Lower lobe of right lung (tissue), 2 donors: ENCODE measurements around the gene ARAP2. TPM values are rescaled to one million over a fixed set of nuclear protein-coding genes. Genes with fewer than 3 reads are reported as not detected.

Source experiments
- ATAC-seq, 2 donors: fragments of 200-7000 bp; cut with Tn5 transposase; one replicate each; pipeline ENCODE4 v1.9.1; 2020 to 2022; ENCODE audit warnings: mild to moderate bottlenecking in 2 of 2, moderate library complexity in 2 of 2
- DNase-seq: peaks from one replicate; pipeline ENCODE4 v3.0.0-alpha.2; 2020
- H3K27ac ChIP-seq: fragments of 200-600 bp; one replicate; pipeline ENCODE4 v1.8.0; 2022
- H3K27me3 ChIP-seq: fragments of 200-600 bp; one replicate; pipeline ENCODE4 v1.8.0; 2022; ENCODE audit warnings: low read depth
- H3K36me3 ChIP-seq: fragments of 200-600 bp; one replicate; pipeline ENCODE4 v1.8.0; 2022; ENCODE audit warnings: mild to moderate bottlenecking
- H3K4me1 ChIP-seq: fragments of 200-600 bp; one replicate; pipeline ENCODE4 v1.8.0; 2022
- H3K4me3 ChIP-seq: fragments of 200-600 bp; one replicate; pipeline ENCODE4 v1.8.0; 2022; ENCODE audit warnings: mild to moderate bottlenecking
- H3K9me3 ChIP-seq: fragments of 200-600 bp; one replicate; pipeline ENCODE4 v1.8.0; 2022
- intact Hi-C: fragments of 100-400 bp; cut with DNase I; formaldehyde crosslinking; loops from one replicate; pipeline ENCODE4 v1.11.0; 2022
- total RNA-seq: library from RNA; stranded (reverse); fragmentation: NEBNext Ultra II Directional; extraction: Animal tissue kit (Norgen Biotek cat#: 25700); gene quantifications from one replicate; pipeline ENCODE4 v1.2.1, GENCODE V29; 2021
- TF ChIP-seq, protein P1 (sequence below): fragments of 200-600 bp; IDR thresholded peaks from one replicate; pipeline ENCODE4 v1.8.0; 2022; ENCODE audit warnings: antibody characterized with exemption, mild to moderate bottlenecking
- donor health status: DM: no; HTN: yes; CAD: no; lungs with severe emphysema.

ARAP2 gene
- total RNA-seq, 1 donor from 2014 or later = 74.5 TPM

- TF ChIP-seq, protein P1, sequence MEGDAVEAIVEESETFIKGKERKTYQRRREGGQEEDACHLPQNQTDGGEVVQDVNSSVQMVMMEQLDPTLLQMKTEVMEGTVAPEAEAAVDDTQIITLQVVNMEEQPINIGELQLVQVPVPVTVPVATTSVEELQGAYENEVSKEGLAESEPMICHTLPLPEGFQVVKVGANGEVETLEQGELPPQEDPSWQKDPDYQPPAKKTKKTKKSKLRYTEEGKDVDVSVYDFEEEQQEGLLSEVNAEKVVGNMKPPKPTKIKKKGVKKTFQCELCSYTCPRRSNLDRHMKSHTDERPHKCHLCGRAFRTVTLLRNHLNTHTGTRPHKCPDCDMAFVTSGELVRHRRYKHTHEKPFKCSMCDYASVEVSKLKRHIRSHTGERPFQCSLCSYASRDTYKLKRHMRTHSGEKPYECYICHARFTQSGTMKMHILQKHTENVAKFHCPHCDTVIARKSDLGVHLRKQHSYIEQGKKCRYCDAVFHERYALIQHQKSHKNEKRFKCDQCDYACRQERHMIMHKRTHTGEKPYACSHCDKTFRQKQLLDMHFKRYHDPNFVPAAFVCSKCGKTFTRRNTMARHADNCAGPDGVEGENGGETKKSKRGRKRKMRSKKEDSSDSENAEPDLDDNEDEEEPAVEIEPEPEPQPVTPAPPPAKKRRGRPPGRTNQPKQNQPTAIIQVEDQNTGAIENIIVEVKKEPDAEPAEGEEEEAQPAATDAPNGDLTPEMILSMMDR = no peak
- H3K36me3 ChIP-seq = no peaks in the 10 kb centered on the region
- H3K4me1 ChIP-seq = peaks cover 3% of the 10 kb centered on the region
- no peaks in the 10 kb centered on the region for H3K9me3 ChIP-seq
- no peaks in the 10 kb centered on the region for H3K27me3 ChIP-seq
- DNase-seq = no peak
- H3K4me3 ChIP-seq = no peak overlapping the region
- intact Hi-C loops = no loop called here
- no peak overlapping the region for H3K27ac ChIP-seq
- no peak for ATAC-seq
Measured at GRCh38 chr4:36233567-36234266, 10.6 kb downstream of the ARAP2 start.

DNA sequence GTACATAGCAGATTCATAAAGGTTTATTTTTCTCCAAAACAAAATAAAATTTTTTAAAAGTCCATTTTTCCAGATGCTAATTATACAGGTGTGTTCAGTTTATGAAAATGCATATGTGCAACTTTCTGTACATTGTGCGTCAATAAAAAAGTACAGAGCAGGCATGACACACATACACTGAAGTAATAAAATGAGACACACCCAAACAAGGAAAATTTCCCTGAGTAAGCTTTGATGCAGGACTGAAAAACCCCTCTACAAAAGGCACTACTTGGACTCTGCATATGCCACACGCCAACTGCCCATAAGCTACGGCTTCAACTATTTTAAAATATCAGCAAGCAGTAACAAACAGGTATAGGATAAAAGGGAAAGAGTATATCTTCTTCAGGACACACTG, 13.8 kb downstream of the ARAP2 start:
- no peak overlapping the region for H3K27ac ChIP-seq
- intact Hi-C loops = no loop called here
- DNase-seq = no peak
- no peak for ATAC-seq
- no peaks in the 10 kb centered on the region for H3K27me3 ChIP-seq
- TF ChIP-seq, protein P1 = no peak
- H3K4me3 ChIP-seq = no peak overlapping the region
- peaks cover 12% of the 10 kb centered on the region for H3K4me1 ChIP-seq
- no peaks in the 10 kb centered on the region for H3K36me3 ChIP-seq
- no peaks in the 10 kb centered on the region for H3K9me3 ChIP-seq

- intact Hi-C loops = no loop called here
- H3K27ac ChIP-seq = no peak overlapping the region
- no peaks in the 10 kb centered on the region for H3K27me3 ChIP-seq
- H3K36me3 ChIP-seq = no peaks in the 10 kb centered on the region
- H3K4me3 ChIP-seq = no peak overlapping the region
- DNase-seq (no peak), ATAC-seq (no peak)
- H3K4me1 ChIP-seq = peaks cover 16% of the 10 kb centered on the region
- TF ChIP-seq, protein P1 = no peak
- H3K9me3 ChIP-seq = no peaks in the 10 kb centered on the region
Measured at GRCh38 chr4:36227913-36228312, 16.4 kb downstream of the ARAP2 start.

- intact Hi-C loops = no loop called here
- DNase-seq (no peak), ATAC-seq (peak in 1 of 2 donors; percentile 19)
- H3K4me1 ChIP-seq = peaks cover 16% of the 10 kb centered on the region
- H3K27me3 ChIP-seq = no peaks in the 10 kb centered on the region
- TF ChIP-seq, protein P1 = no peak
- H3K9me3 ChIP-seq = no peaks in the 10 kb centered on the region
- no peaks in the 10 kb centered on the region for H3K36me3 ChIP-seq
- no peak overlapping the region for H3K4me3 ChIP-seq
- no peak overlapping the region for H3K27ac ChIP-seq
Measured at GRCh38 chr4:36226430-36227227, 17.7 kb downstream of the ARAP2 start.

DNA sequence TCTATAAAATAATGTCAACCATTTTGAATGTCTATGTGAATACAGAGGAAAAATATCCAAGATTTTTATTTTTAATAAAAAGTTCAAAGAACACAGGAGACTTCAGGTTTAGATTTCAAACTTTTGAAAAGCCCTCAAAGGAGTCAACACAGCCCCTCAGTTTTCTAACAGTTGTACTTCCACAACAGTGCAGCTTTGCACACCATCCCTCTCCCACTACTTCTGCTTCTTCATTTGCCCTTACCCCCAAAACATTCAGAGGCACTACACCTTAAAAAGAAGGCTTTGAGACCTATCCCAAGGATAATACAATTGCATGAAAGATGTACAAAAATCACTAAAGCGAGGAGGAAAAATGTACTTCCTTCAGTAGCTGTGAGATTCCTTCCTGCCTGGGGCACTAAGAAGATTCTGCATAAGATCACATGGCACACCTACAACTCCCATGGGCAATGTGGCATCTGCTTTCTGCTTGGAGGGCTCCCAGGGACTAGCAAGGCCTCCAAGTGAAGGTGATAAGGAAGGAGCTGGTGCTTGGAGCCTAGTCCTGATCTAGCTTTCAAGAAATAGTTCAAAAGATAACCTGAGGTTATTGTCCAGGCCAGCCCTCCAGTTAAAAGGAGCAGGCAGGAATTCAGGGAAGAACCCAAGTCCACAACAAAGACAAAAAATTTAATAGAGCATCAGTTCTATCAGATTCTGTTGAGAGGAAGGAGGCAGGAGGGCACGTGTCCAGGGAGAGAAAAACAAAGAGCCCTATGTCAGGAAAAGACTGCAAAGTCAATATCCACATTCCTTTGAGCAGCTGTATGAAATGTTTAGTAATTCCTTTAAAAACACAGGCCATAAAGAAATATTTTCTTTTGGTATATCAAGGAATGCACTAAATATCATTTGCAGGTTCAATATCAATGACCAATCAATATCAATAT, 19.1 kb downstream of the ARAP2 start:
- no peaks in the 10 kb centered on the region for H3K27me3 ChIP-seq
- H3K9me3 ChIP-seq = no peaks in the 10 kb centered on the region
- peaks cover 16% of the 10 kb centered on the region for H3K4me1 ChIP-seq
- intact Hi-C loops = no loop called here
- no peaks in the 10 kb centered on the region for H3K36me3 ChIP-seq
- H3K27ac ChIP-seq = no peak overlapping the region
- ATAC-seq = no peak
- no peak for DNase-seq
- no peak overlapping the region for H3K4me3 ChIP-seq
- TF ChIP-seq, protein P1 = no peak
